ENCODE data around the gene MARS1.

Gene MARS1

GRCh38 chr12:57473392-57473791 is 14.5 kb upstream of the MARS1 start:
- DNase-seq (ENCODE audit: low spot score), result no peak

- DNase-seq (ENCODE audit: low spot score), result no peak
These were observed 14.0 kb upstream of the MARS1 start for GRCh38 chr12:57473886-57474285.

- no peak for DNase-seq (ENCODE audit: low spot score)
These were observed 13.4 kb upstream of the MARS1 start for GRCh38 chr12:57474430-57474829.

GRCh38 chr12:57474862-57475261 is 13.0 kb upstream of the MARS1 start:
- DNase-seq (ENCODE audit: low spot score), result no peak

- DNase-seq (ENCODE audit: low spot score), result no peak
These were observed 12.4 kb upstream of the MARS1 start for GRCh38 chr12:57475271-57476161.

GRCh38 chr12:57476162-57476992 is 11.5 kb upstream of the MARS1 start:
- no peak for DNase-seq (ENCODE audit: low spot score)

- DNase-seq (ENCODE audit: low spot score), result no peak
These were observed 10.7 kb upstream of the MARS1 start for GRCh38 chr12:57476993-57477709.

- DNase-seq (ENCODE audit: low spot score), result no peak
These were observed 9.9 kb upstream of the MARS1 start for GRCh38 chr12:57477710-57478681.

- DNase-seq (ENCODE audit: low spot score), result no peak
These were observed 8.9 kb upstream of the MARS1 start for GRCh38 chr12:57479043-57479375.

GRCh38 chr12:57479376-57480115 is 8.3 kb upstream of the MARS1 start, which contains the start of gene ARHGAP9:
Gene ARHGAP9 (minus strand): TSS chr12:57479866. CDS start chr12:57479406, 460 bp downstream.
- no peak for DNase-seq (ENCODE audit: low spot score)

GRCh38 chr12:57481671-57482070 is 6.2 kb upstream of the MARS1 start:
- no peak for DNase-seq (ENCODE audit: low spot score)

- DNase-seq (ENCODE audit: low spot score), result no peak
These were observed 4.4 kb upstream of the MARS1 start for GRCh38 chr12:57483466-57483865.

- DNase-seq (ENCODE audit: low spot score), result no peak
These were observed 2.2 kb upstream of the MARS1 start for GRCh38 chr12:57485695-57486094.

GRCh38 chr12:57487055-57487596 is 742 bp upstream of the MARS1 start:
- DNase-seq (ENCODE audit: low spot score), result no peak

- DNase-seq (ENCODE audit: low spot score), result peak; percentile 34
These were observed 711 bp downstream of the MARS1 start for GRCh38 chr12:57488402-57489156.

- DNase-seq (ENCODE audit: low spot score), result no peak
These were observed 1.3 kb downstream of the MARS1 start for GRCh38 chr12:57489157-57489641.

- DNase-seq (ENCODE audit: low spot score), result no peak
These were observed 2.3 kb downstream of the MARS1 start for GRCh38 chr12:57490126-57490525.

- peak; percentile 37 for DNase-seq (ENCODE audit: low spot score)
These were observed 3.8 kb downstream of the MARS1 start for GRCh38 chr12:57491393-57492280.
